OCI-LY7 (cell line): Measurements from ENCODE around the gene HABP4. TPM values are rescaled to one million over a fixed set of nuclear protein-coding genes. Genes with fewer than 3 reads are reported as not detected.

Experiments
- BruUV-seq: library from RNA; stranded (reverse); fragments of 400-500 nt; replicated peaks from 2 replicates; lab custom pipeline; 2021; lab: Mats Ljungman, UMichigan
- CTCF ChIA-PET: fragments of 300-600 bp; sonication (Branson Sonifier 250); formaldehyde crosslinking; loops from one replicate; lab custom pipeline; 2022; ENCODE audit warnings: antibody characterized with exemption; ENCODE audit not compliant: unreplicated experiment; lab: Charles Lee
- POLR2A ChIA-PET: fragments of 300-600 bp; sonication (Branson Sonifier 250); formaldehyde crosslinking; loops from one replicate; lab custom pipeline; 2022; ENCODE audit warnings: antibody characterized with exemption; lab: Charles Lee
- DNase-seq: peaks from one replicate; pipeline ENCODE4 v3.0.0-alpha.2; 2015; ENCODE audit warnings: low spot score
- H2AFZ ChIP-seq: fragments of 200-600 bp; sonication (generic), shearing (Covaris generic); 2 replicates; pipeline ENCODE4 v1.6.1; 2014; ENCODE audit warnings: mild to moderate bottlenecking, antibody characterized with exemption, low read length, moderate library complexity
- H3K27ac ChIP-seq: fragments of 200-600 bp; sonication (generic); 2 replicates; pipeline ENCODE4 v1.5.1; 2014; ENCODE audit warnings: mixed run types, low read depth, mild to moderate bottlenecking, moderate library complexity, low read length, inconsistent platforms; ENCODE audit not compliant: poor library complexity, severe bottlenecking
- H3K36me3 ChIP-seq: fragments of 200-600 bp; sonication (generic); 2 replicates; pipeline ENCODE4 v1.6.1; 2014; ENCODE audit warnings: mild to moderate bottlenecking, antibody characterized with exemption, low read length, moderate library complexity, mixed read lengths; ENCODE audit not compliant: insufficient read depth
- H3K4me1 ChIP-seq: fragments of 200-600 bp; sonication (generic); 2 replicates; pipeline ENCODE4 v1.5.1; 2014; ENCODE audit warnings: mild to moderate bottlenecking, low read length; ENCODE audit not compliant: insufficient read depth, poor library complexity, severe bottlenecking
- H3K4me2 ChIP-seq: fragments of 200-600 bp; sonication (generic); 2 replicates; pipeline ENCODE4 v1.6.1; 2014; ENCODE audit warnings: mild to moderate bottlenecking, low read length
- H3K4me3 ChIP-seq: fragments of 200-600 bp; sonication (generic); 2 replicates; pipeline ENCODE4 v1.5.1; 2014; ENCODE audit warnings: mild to moderate bottlenecking, low read depth, low read length; ENCODE audit not compliant: poor library complexity, severe bottlenecking
- H3K79me2 ChIP-seq: fragments of 200-600 bp; sonication (generic); 2 replicates; pipeline ENCODE4 v1.6.1; 2016; ENCODE audit warnings: low read depth, mild to moderate bottlenecking, low read length, moderate library complexity, mixed read lengths; ENCODE audit not compliant: insufficient read depth
- H3K9me2 ChIP-seq: fragments of 200-600 bp; sonication (generic); 2 replicates; pipeline ENCODE4 v1.6.1; 2016; ENCODE audit warnings: mild to moderate bottlenecking, low read length, mixed read lengths; ENCODE audit not compliant: insufficient read depth
- H3K9me3 ChIP-seq: fragments of 200-600 bp; sonication (generic); 2 replicates; pipeline ENCODE4 v1.6.1; 2014; ENCODE audit warnings: mild to moderate bottlenecking, mixed run types, low read length, mixed read lengths
- H4K20me1 ChIP-seq: fragments of 200-600 bp; sonication (generic); 2 replicates; pipeline ENCODE4 v1.6.1; 2014; ENCODE audit warnings: mild to moderate bottlenecking, antibody characterized with exemption, low read length, moderate library complexity, mixed read lengths; ENCODE audit not compliant: insufficient read depth
- EZH2phosphoT487 ChIP-seq: fragments of 200-600 bp; sonication (generic); IDR thresholded peaks from 2 replicates; pipeline ENCODE4 v1.6.1; 2018; ENCODE audit warnings: low read depth, borderline replicate concordance, mild to moderate bottlenecking, mixed run types, antibody characterized with exemption, low read length, moderate library complexity, mixed read lengths
- intact Hi-C: fragments of 100-400 bp; cut with micrococcal nuclease; formaldehyde crosslinking; loops from one replicate; pipeline ENCODE4 v1.10.0; 2022; ENCODE audit not compliant: unreplicated experiment
- total RNA-seq, 2 experiments: library from RNA; depleted of rRNA in 1 of 2; stranded (reverse); fragments of >200 nt in 1 of 2; shearing (Covaris generic) in 1 of 2; gene quantifications; 2 replicates each; pipeline ENCODE4 v1.2.3, GENCODE V29; 2014 to 2022
- TF ChIP-seq, protein P1 (sequence below): fragments of 200-600 bp; sonication (generic); conservative IDR thresholded peaks from 2 replicates; pipeline ENCODE4 v1.5.1; 2014; ENCODE audit warnings: mild to moderate bottlenecking, antibody characterized with exemption, low read length, moderate library complexity, mixed read lengths

HABP4 gene
- total RNA-seq, 2 experiments from 2014 or later, result 6.0 to 11.0 TPM

GRCh38 chr9:96417661-96418082 is 32.3 kb upstream of the HABP4 start:
- no peak for DNase-seq
- H3K4me2 ChIP-seq, result peak overlapping the region; percentile 91
- H2AFZ ChIP-seq, result no peak overlapping the region
- intact Hi-C loops, result loop anchor here (2.0 to 10.0 kb wide), 3 partner anchors 33 to 1217 kb away; partner anchors contain the start of genes HABP4, NCBP1 and TSTD2
- ChIA-PET POLR2A (no interaction called here), CTCF (no interaction called here)
- H3K4me1 ChIP-seq, result peaks cover 54% of the 10 kb centered on the region
- peaks cover 11% of the 10 kb centered on the region for H4K20me1 ChIP-seq
- BruUV-seq, result no TSS peak
- peaks cover 40% of the 10 kb centered on the region for H3K36me3 ChIP-seq
- no peak for TF ChIP-seq EZH2phosphoT487
- TF ChIP-seq, protein P1, sequence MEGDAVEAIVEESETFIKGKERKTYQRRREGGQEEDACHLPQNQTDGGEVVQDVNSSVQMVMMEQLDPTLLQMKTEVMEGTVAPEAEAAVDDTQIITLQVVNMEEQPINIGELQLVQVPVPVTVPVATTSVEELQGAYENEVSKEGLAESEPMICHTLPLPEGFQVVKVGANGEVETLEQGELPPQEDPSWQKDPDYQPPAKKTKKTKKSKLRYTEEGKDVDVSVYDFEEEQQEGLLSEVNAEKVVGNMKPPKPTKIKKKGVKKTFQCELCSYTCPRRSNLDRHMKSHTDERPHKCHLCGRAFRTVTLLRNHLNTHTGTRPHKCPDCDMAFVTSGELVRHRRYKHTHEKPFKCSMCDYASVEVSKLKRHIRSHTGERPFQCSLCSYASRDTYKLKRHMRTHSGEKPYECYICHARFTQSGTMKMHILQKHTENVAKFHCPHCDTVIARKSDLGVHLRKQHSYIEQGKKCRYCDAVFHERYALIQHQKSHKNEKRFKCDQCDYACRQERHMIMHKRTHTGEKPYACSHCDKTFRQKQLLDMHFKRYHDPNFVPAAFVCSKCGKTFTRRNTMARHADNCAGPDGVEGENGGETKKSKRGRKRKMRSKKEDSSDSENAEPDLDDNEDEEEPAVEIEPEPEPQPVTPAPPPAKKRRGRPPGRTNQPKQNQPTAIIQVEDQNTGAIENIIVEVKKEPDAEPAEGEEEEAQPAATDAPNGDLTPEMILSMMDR, result no peak
- H3K9me2 ChIP-seq, result no peaks in the 10 kb centered on the region
- H3K4me3 ChIP-seq, result peak overlapping the region; percentile 99
- H3K9me3 ChIP-seq, result no peaks in the 10 kb centered on the region
- peak overlapping the region; percentile 99 for H3K27ac ChIP-seq
- H3K79me2 ChIP-seq, result peaks cover 61% of the 10 kb centered on the region

GRCh38 chr9:96418083-96418919 is 31.7 kb upstream of the HABP4 start, which contains the start of gene ZNF367:
Gene ZNF367 (minus strand): TSS chr9:96418370. CDS start chr9:96418032, 338 bp downstream.
- Histone ChIP-seq H2AFZ (peak within 1 kb of the TSS; percentile 70), H4K20me1 (peaks cover 7% of the 10 kb centered on the region), H3K9me3 (no peaks in the 10 kb centered on the region), H3K4me3 (peak within 1 kb of the TSS; percentile 99), H3K4me1 (peaks cover 47% of the 10 kb centered on the region), H3K36me3 (peaks cover 35% of the 10 kb centered on the region), H3K4me2 (peak within 1 kb of the TSS; percentile 91), H3K79me2 (peaks cover 55% of the 10 kb centered on the region), H3K9me2 (no peaks in the 10 kb centered on the region), H3K27ac (peak within 1 kb of the TSS; percentile 99)
- TF ChIP-seq, protein P1, result no peak
- TF ChIP-seq EZH2phosphoT487, result no peak
- intact Hi-C loops, result loop anchor here (2.0 to 10.0 kb wide), 3 partner anchors 32 to 1216 kb away; partner anchors contain the start of genes HABP4, NCBP1 and TSTD2
- DNase-seq, result peak; percentile 95
- BruUV-seq, result no TSS peak
- POLR2A ChIA-PET, result no interaction called here
- CTCF ChIA-PET, result no interaction called here
